Measurements from ENCODE around the gene RESP18.
A peak's percentile ranks its signal among the peaks of the same experiment; 100 is the strongest.

Gene RESP18

DNA sequence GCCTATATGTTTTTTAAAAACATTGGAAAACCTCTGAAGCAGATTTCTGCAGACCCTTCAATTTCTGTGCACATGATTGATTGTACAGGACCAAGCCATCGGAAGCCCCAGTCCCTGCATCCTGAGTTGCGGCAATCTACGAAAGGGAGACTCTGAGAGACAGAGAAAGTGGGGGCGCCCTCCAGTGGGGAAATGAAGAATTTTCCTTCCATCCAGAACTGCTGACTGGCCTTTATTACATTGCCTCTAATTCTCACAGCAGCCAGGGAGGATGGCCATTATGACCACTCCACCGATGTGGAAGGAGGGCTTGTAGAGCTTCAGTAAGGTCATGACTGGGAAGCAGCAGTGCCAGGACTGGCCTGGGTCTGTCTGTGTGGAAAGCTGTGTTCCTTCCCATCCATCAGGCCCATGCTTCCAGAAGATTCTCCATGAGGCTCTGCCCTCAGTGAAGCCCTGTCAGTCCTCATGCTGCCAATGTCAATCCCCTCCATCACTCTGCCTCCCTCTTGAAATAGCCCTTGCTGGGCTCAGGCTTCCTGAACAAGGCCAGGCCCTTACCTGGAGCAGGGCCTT, 20.0 kb upstream of the RESP18 start:
- H3K4me3 ChIP-seq (replicated peaks; ENCODE audit: low read depth, low read length) = no peak overlapping the region
- DNase-seq (ENCODE audit: extremely low read depth, low read depth) = peak; percentile 26
- TF ChIP-seq CTCF (IDR thresholded peaks at IDR 0.05; ENCODE audit: low read depth, low read length, missing control alignments) = peak; percentile 71

DNA sequence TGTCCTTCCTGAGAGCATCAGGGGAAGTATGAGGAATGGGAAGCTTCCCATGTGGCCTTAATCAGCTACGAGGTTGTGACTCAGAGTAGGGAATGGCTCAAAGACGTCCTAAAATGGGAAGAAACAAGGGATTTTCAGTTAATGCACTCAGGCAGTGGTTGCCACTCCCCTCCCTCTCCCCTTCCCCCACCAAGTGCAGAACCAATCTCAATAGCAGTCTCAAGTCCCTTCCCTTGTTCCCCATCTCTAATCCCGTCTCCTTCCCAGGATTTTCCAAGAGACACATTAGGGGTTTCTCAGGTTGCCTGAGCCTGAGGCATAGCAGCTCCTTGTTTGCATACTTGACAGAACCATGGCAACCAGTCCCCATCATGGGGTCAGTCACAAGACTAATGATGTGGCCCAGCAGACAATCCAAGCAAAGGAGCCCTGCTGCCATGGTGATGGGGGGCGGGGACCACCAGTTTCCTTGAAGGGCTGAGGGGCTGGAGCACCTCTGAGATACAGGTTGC, 18.2 kb upstream of the RESP18 start:
- peak; percentile 87 for DNase-seq (ENCODE audit: extremely low read depth, low read depth)
- TF ChIP-seq CTCF (IDR thresholded peaks at IDR 0.05; ENCODE audit: low read depth, low read length, missing control alignments) = no peak
- H3K4me3 ChIP-seq (replicated peaks; ENCODE audit: low read depth, low read length) = no peak overlapping the region

DNA sequence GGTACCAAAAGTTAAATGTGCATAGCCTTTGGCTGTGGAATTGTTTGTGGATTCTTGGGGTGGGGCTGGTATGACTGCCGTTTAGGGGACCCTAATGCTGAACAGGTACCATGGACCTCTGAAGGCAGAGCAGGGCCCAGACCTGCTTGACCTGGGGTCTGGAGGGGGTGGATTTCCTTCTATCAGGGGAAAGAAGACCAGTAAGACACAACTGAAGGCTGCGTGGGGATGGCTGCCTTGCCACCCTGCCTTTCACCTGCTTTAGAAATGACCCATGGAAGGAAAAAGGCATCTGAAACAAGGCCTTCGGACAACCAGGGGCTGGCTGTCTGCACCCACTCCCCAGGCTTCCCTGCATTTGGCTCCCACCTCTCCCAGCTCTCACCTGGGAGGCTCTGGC, 17.7 kb upstream of the RESP18 start:
- no peak for TF ChIP-seq CTCF (IDR thresholded peaks at IDR 0.05; ENCODE audit: low read depth, low read length, missing control alignments)
- no peak overlapping the region for H3K4me3 ChIP-seq (replicated peaks; ENCODE audit: low read depth, low read length)
- DNase-seq (ENCODE audit: extremely low read depth, low read depth) = no peak

DNA sequence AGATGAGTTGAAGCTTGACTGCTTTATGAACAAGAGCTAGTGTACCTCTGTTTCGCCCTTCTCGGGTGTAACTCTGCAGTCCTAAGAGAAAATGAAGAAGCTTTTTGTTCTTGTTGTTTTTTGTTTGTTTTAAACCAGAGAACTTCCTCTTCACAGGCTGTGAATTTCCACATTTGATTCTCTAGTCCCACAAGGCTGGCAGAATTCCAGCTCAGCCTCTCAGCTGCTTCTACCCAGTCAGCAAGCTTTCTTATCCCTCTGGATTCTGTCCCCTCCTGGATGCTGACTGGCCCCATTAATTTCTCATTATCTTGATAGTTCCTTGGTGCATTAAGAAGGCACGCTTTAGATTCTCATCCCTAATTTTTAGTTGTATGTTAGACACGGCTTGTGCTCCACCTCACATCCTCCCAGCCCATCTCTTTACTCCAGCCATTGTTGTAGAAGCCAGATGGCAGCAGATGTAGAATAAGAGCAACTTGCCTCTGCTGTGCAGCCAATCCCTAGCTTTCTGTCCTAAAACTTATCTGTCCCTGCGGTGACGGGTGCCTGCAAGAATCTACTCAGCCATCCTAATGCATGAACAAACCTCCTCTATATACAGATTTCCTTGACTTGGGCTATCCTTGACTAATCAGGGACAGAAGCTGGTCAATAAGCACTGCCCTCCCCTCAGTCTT, 12.3 kb upstream of the RESP18 start:
- no peak overlapping the region for H3K4me3 ChIP-seq (replicated peaks; ENCODE audit: low read depth, low read length)
- TF ChIP-seq CTCF (IDR thresholded peaks at IDR 0.05; ENCODE audit: low read depth, low read length, missing control alignments) = no peak
- no peak for DNase-seq (ENCODE audit: extremely low read depth, low read depth)

DNA sequence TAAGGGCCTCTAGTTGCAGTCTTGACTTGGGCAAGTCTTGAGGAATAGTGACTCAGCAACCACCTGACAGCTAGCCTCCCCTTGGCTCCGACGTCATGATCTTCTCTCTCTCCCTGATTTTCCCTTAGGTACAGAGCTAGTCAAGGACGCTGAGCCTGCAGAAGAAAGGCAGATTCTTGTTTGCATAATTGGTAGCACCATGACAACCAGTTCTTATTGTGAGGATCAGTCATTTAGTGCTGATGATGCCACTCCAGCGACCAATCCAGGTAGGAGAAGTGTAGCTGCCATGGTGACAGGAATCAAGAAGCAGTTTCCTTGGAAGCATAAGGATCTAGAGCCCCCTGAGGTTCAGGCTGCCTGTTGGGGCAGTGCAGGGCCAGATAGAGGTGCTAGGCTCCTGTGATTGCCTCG, 2.8 kb upstream of the RESP18 start:
- H3K4me3 ChIP-seq (replicated peaks; ENCODE audit: low read depth, low read length) = no peak overlapping the region
- no peak for TF ChIP-seq CTCF (IDR thresholded peaks at IDR 0.05; ENCODE audit: low read depth, low read length, missing control alignments)
- no peak for DNase-seq (ENCODE audit: extremely low read depth, low read depth)

DNA sequence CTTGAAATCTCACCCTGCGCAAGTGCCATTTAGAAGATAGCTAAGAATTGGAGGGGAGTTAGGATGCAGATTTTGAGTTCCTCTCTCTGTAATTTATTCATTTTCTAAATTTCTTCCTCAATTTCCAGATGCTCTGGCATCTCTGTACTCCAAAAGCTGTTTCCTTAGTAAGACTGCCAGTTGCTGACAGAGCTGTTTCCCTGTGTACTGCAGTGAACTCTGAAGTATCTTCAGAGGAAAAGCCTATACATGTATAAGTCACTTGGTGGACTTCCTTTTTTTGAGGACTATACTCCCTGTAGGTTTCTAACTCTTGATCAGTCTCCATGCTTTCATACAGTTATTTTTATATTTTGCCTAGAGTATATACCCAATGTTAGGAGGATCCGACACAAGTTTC, 1.5 kb upstream of the RESP18 start:
- H3K4me3 ChIP-seq (replicated peaks; ENCODE audit: low read depth, low read length) = no peak overlapping the region
- TF ChIP-seq CTCF (IDR thresholded peaks at IDR 0.05; ENCODE audit: low read depth, low read length, missing control alignments) = no peak
- no peak for DNase-seq (ENCODE audit: extremely low read depth, low read depth)
